Measurements from ENCODE around the gene KDM6A. TPM values are rescaled to one million over a fixed set of nuclear protein-coding genes. Genes with fewer than 3 reads are reported as not detected.

KDM6A gene
- total and polyA plus RNA-seq, 2 donors (not counting 3 experiments of a cell fraction or from before 2014, with no cell fraction given), result 9.0 to 20.6 TPM

DNA sequence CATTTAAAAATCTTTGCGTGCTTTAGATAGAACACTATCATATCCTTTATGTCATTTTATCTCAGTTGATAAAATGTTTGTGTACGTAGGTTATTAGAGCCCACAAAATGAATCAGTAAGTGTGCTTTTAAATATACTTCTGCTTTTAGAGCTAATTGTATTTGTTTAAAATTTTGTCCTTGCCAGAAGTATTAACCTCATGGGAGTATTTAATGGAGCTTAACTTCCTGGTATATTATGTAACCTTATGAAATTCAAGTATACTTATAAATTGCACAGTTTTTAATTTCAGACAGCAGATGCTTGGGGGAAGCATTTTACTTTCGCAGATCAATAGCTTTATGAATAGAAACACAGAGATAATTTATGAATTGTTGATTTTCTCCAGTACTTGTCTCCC lies 237.5 kb downstream of the KDM6A start:
- Histone ChIP-seq H3K9ac (replicated peaks; ENCODE audit: extremely low read depth, insufficient read depth, low read length) (no peak overlapping the region), H3K79me2 (ENCODE audit: control insufficient read depth, insufficient read depth, low read length) (no peaks in the 10 kb centered on the region), H3K4me2 (ENCODE audit: insufficient read depth, low read length) (no peak overlapping the region), H3K9me1 (replicated peaks; ENCODE audit: control insufficient read depth, extremely low read depth, insufficient read depth, low read length) (no peaks in the 10 kb centered on the region), H3K27ac (ENCODE audit: insufficient read depth, low read depth, low read length) (no peak overlapping the region), H3K27me3 (ENCODE audit: control insufficient read depth in 2 of 2, insufficient read depth in 2 of 2, low read length in 2 of 2) (no peaks in the 10 kb centered on the region), H3K9me3 (replicated peaks; ENCODE audit: control insufficient read depth, insufficient read depth, low read length) (no peaks in the 10 kb centered on the region), H3K4me3 (replicated peaks in 1 of 3; ENCODE audit: insufficient read depth in 1 of 3, low read depth in 1 of 3, low read length in 3 of 3) (no peak overlapping the region), H2AFZ (ENCODE audit: low read depth, low read length) (no peak overlapping the region), H3K4me1 (ENCODE audit: control insufficient read depth, extremely low read depth, insufficient read depth, low read length) (no peaks in the 10 kb centered on the region), H3K36me3 (ENCODE audit: control insufficient read depth in 2 of 2, extremely low read depth in 1 of 2, insufficient read depth in 2 of 2, low read length in 2 of 2) (no peaks in the 10 kb centered on the region), H4K20me1 (replicated peaks; ENCODE audit: control insufficient read depth, extremely low read depth, insufficient read depth, low read length) (no peaks in the 10 kb centered on the region)
- BruUV-seq (replicated peaks), result no TSS peak
- ChIA-PET CTCF (interaction anchor here (1.2 kb wide), 1 partner anchor 24 kb away, joined by 3 read pairs; no protein-coding TSS in a partner anchor), POLR2A (no interaction called here)
- intact Hi-C loops (cut with micrococcal nuclease) (no loop called here), dilution Hi-C loops (cut with MboI; ENCODE audit: extremely low pct_ligation_motif_present, low sequenced_read_pairs) (no loop called here)
- DNase-seq (ENCODE audit: low read depth, low spot score) (no peak), FAIRE-seq (no peak)
- TF ChIP-seq EZH2 (IDR thresholded peaks at IDR 0.05; ENCODE audit: borderline replicate concordance, low read depth, low read length, severe bottlenecking) (no peak), POLR2AphosphoS5 (IDR thresholded peaks at IDR 0.05; ENCODE audit: insufficient read depth, low read depth, low read length) (no peak), JUN (IDR thresholded peaks at IDR 0.05; ENCODE audit: borderline replicate concordance, insufficient read depth, insufficient read length, low read depth) (no peak), FOS (IDR thresholded peaks at IDR 0.05; ENCODE audit: borderline replicate concordance, insufficient read depth, low read length) (no peak)
- TF ChIP-seq, protein P1, sequence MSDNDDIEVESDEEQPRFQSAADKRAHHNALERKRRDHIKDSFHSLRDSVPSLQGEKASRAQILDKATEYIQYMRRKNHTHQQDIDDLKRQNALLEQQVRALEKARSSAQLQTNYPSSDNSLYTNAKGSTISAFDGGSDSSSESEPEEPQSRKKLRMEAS (IDR thresholded peaks at IDR 0.05; ENCODE audit: insufficient read depth, insufficient read length), result no peak

DNA sequence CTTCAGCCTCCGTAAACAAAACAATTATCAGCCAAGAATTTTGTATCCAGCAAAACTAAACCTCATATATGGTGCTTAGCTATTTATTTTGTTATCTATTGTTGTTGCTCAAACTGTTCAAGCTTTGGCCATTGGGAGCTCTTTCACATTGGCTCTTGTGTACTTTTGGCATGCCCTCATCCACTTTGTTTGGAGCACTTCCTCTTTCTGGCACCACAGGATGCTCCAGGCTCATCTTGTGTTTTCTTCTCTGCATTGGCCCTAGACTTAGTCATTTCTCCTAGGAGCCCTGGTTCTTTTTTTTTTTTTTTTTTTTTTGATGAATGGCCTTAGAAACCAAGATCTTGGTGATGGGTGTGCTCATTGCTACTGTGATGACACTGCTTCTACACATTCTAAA lies 253.2 kb downstream of the KDM6A start:
- DNase-seq (ENCODE audit: low read depth, low spot score) (no peak), FAIRE-seq (no peak)
- H3K9me1 ChIP-seq (replicated peaks; ENCODE audit: control insufficient read depth, extremely low read depth, insufficient read depth, low read length), result no peaks in the 10 kb centered on the region
- no peaks in the 10 kb centered on the region for H3K36me3 ChIP-seq (ENCODE audit: control insufficient read depth in 2 of 2, extremely low read depth in 1 of 2, insufficient read depth in 2 of 2, low read length in 2 of 2)
- no peaks in the 10 kb centered on the region for H3K9me3 ChIP-seq (replicated peaks; ENCODE audit: control insufficient read depth, insufficient read depth, low read length)
- no peaks in the 10 kb centered on the region for H3K4me1 ChIP-seq (ENCODE audit: control insufficient read depth, extremely low read depth, insufficient read depth, low read length)
- no peak overlapping the region for H2AFZ ChIP-seq (ENCODE audit: low read depth, low read length)
- H3K27me3 ChIP-seq (ENCODE audit: control insufficient read depth in 2 of 2, insufficient read depth in 2 of 2, low read length in 2 of 2), result no peaks in the 10 kb centered on the region
- H3K4me2 ChIP-seq (ENCODE audit: insufficient read depth, low read length), result no peak overlapping the region
- no peaks in the 10 kb centered on the region for H4K20me1 ChIP-seq (replicated peaks; ENCODE audit: control insufficient read depth, extremely low read depth, insufficient read depth, low read length)
- no peak overlapping the region for H3K27ac ChIP-seq (ENCODE audit: insufficient read depth, low read depth, low read length)
- no peaks in the 10 kb centered on the region for H3K79me2 ChIP-seq (ENCODE audit: control insufficient read depth, insufficient read depth, low read length)
- H3K9ac ChIP-seq (replicated peaks; ENCODE audit: extremely low read depth, insufficient read depth, low read length), result no peak overlapping the region
- TF ChIP-seq EZH2 (IDR thresholded peaks at IDR 0.05; ENCODE audit: borderline replicate concordance, low read depth, low read length, severe bottlenecking) (no peak), FOS (IDR thresholded peaks at IDR 0.05; ENCODE audit: borderline replicate concordance, insufficient read depth, low read length) (no peak)
- ChIA-PET CTCF (no interaction called here), POLR2A (no interaction called here)
- no TSS peak for BruUV-seq (replicated peaks)
- intact Hi-C loops (cut with micrococcal nuclease), result no loop called here
- dilution Hi-C loops (cut with MboI; ENCODE audit: extremely low pct_ligation_motif_present, low sequenced_read_pairs), result no loop called here
- H3K4me3 ChIP-seq (replicated peaks in 1 of 3; ENCODE audit: insufficient read depth in 1 of 3, low read depth in 1 of 3, low read length in 3 of 3), result no peak overlapping the region
